ENCODE results near the gene PKIB.

Gene PKIB

DNA sequence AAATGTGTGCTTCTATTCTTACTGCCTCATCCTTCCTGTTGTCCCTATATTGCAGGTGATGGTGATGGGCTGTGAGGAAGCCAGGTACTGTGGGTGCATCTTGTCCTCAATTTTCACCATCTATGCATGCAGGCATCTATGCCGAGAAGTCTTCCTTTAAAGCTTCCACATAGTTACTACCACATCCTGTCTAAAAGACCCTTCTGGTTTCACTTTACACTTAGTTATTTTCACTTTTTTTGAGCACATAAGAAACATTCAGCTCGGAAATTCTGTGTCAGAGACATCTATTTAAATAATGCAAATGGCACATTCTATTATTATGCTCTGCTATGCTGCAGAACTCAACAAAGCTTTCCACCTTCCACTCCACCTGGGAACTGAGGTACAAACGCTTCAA, 141.1 kb downstream of the PKIB start:
- DNase-seq: no peak

DNA sequence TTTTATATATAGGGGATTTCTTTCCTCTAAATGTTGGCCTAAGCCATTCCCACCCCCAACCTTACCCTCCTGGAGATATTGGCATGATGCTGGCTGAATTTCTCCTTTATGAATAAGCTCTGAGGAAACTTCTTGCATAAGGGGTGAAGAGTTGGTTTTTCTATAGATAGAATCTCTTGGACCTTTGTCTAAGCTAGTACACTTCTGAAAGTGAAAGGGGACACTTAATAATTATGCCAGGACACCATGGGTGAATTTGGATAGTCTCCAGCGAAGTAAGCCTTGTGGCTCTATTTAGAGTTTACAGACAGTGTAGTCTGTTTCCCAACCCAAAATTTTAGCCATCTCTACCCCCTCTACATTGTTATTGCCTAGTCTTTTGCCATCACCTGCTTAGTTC, 142.3 kb downstream of the PKIB start:
- DNase-seq: no peak

DNA sequence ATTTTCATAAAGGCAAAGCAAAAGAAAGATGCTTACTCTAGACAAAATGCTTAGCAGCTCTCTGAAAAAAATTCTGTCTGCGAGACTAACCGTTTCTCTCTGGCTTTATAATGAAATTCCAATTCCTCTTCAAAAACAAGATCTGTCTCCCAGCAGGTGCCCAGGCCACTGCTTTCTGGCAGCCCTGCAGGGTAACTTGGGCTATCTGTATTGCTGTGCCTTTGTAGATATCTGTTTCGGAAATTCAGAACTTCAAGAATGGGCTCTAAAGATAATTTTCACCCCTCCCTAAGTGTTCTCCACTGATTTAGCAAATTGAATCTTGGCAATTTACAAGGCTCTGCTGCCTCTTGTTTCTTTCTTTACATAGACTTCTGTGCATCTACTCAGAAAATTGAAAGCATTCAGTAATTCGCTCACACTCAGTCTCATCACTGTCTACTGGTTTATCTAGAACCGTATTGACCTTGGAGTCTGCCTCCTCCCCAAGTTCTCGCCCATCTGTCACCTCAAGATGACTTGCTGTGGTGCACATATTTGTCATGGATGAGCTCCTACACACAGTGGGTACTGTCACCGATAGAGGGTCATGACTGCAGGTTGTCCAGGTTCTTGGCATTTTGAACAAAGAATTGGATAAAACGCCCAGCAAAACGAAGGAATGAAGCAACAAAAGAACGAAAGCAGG, 142.9 kb downstream of the PKIB start:
- DNase-seq: no peak

DNA sequence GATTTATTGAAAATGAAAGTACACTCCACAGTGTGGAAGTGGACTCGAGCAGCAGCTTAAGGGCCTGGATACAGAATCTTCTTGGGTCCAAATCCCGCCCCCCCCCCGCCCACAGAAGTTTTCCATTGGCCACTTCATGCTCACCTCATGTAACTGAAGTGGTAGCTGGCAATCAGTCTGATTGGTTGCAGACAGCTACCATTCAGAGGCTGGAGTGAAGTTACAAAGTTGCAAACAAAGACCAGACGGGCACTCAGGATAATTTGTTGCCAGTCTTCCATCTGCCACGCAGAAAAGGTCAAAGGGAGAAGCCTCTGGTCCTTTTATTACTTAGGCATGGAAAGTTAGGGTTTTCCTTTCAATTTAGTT, 143.5 kb downstream of the PKIB start:
- DNase-seq: no peak

DNA sequence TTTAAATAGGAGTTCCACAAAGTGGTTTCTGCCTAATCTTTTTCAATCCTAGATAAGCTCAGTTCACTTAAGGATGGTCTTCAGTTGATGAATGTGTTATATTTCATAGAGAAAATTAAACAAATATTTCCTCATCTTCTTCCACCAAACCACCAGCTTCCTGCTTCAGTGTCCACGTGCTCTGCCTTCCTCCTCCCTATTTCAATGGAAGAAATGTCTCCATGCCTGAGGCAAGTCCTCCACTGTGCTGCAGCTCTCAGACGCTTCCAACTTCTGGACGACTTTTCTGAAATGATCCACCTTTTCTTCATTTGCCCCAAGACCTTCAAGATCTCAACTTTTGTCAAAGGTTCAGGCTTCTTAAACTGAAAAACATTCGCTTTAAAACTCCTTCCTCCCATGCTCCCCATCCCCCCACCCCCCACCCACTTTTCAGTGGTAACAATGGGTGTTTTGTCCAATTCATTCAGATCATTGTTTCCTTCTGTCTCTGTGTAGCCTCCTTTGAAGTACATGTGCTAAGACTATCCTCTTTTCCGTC, 144.1 kb downstream of the PKIB start:
- no peak for DNase-seq

DNA sequence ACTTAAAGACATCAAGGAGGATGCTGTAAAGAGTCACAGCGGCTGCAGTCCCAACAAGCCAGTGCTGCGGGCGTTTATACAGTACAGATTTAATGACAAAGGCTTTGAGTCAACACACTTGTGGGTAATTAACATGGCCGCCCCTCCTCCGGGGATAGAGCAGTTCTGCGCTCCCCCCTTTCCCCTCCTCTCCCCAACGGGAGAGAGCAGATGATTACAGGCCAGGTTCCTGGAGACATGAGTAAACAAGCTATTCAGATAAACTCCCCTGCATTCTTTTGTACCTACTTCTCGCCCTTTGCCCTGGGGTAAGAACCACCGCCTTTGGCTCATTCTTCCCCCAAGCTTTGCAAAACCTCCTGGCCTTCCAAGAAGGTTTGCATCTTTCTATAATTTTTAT, 145.7 kb downstream of the PKIB start:
- no peak for DNase-seq

DNA sequence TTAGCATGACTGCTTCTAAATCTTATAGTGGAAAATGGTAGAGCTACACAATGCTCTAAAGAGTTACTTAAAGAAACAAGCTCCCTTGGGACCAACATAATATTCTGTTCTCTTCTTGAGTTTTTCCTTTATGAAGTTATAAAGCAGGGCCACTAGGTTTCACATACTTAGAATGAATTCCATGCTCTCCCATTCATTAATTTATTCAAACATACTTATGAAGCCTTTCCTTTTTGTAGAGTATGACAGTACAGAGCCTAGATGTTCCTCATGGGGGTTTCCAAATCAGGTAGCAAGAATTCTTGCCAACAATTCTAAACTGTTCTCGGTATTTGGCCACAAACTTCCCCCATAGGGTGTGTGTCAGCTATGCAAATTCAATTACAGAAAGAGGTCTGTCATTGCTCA, 148.7 kb downstream of the PKIB start:
- no peak for DNase-seq

DNA sequence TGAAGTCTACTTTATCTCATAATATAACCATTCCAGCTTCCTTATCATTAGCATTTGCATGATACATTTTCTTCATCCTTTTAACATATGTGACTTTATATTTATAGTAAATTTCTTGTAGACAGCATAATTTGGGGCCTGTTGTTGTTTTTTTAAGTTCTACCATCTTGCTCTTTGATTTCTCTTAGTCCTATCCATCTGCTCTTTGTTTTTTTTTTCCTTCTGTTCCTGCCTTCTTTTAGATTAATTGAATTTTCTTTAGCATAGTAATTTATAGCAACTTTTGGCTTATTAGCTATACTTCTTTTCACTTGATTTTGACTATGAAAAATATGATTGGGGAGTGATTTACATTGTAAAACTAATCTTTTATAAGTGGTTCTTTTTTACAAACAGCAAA, 150.1 kb downstream of the PKIB start:
- DNase-seq: no peak

DNA sequence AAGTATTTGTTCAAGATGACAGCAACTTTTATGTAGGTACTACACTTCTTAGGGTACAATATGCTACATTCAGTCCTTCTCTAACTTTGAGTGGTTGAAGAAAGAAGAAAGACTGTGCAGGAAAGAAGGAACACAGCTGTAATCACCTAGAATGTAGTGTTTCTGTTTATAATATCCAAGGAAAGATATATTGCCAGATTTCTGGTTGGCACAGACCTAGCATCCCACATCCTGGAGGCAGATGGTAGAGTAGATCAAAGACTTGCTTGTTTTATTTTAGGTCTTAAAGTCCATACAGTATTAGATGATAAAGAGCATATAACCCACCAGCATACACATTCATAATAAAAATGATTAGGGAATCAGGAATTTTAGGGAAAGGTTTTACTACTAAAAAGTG, 156.1 kb downstream of the PKIB start:
- no peak for DNase-seq

DNA sequence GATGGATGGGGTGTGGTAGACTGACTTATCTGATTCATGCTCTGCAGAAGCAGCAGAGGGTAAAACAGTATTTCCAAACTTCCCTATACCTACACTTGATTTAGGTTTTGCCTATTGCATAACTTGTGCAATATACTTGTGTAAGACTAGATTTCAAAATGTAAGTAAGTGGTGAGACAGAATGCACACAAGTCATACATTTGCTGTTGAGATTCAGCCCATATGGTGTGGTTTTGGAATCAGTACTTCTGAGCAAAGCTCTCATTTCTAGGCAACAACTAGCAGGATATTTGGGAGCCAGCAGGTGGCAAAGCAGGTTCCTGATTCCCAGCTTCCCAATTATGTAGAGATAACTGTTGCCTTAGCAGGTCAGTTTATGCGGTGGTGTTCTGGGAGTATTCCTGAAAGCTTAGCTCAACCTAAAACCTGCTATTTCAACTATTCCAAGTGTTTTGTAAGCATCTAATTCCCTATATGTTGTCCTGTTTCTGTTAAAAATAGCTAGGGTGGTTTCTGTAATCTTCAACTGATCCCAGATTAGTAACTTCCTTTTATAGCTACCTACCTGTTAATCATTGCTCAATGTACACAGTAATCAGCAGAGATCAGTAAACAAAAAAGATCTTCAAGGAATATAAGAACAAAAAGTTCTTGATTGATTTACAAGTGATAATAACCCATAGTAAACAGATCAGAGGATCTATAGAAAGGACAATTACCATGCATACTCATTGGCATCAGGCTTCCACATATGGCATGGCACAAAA, 160.8 kb downstream of the PKIB start:
- no peak for DNase-seq

DNA sequence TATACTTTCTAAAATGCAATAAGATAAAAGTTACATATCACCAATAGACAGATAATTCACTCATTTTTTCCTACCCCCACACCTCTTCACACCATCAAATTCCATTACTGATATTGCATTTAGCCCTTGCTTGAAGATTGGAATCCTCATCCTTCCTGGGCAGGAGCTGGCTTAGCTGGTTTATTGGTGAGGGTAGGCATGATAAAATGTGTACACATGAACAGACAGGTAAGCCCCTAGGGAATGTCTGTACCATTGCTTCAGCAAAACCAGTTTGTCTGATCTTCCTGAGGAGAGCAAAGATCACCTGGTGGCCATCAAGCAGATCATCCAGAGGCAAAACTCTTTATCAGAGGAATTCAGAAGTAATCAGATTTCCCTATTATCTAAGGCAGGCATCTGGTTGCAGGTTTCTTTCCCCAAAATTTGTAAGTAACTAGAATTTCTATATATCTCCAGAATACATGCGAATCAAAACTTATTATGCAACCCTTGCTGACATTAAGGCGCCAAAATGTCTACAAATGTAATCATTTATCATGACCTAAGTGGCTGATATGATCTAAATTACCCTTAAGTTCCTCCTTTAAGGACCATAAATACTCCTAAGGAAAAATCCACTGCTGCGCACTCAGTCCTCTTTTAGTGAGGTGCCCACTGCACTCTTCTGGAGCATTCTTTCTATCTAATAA, 162.7 kb downstream of the PKIB start:
- DNase-seq: no peak

Data from stimulated activated CD4-positive, alpha-beta T cell treated with anti-CD3 and anti-CD28 coated beads, Interleukin-4, amount 100 ng/mL, for 1 hour (primary cell).